C4-2B (cell line): ENCODE measurements around the gene TEX11.

Experiments used
- H3K27ac ChIP-seq: fragments of 450-650 bp; 2 replicates; pipeline ENCODE4 v1.5.1; 2017
- CTCF ChIP-seq: fragments of 450-650 bp; conservative IDR thresholded peaks from 2 replicates; pipeline ENCODE4 v1.5.1; 2017; ENCODE audit warnings: mild to moderate bottlenecking
- ZFX ChIP-seq: fragments of 450-650 bp; IDR thresholded peaks from 2 replicates; pipeline ENCODE4 v1.6.1; 2017

The TEX11 gene

GRCh38 chrX:70485466-70485865, 423.0 kb downstream of the TEX11 start:
- TF ChIP-seq ZFX (no peak), CTCF (no peak)
- H3K27ac ChIP-seq, result peak overlapping the region; percentile 71

- TF ChIP-seq ZFX (no peak), CTCF (no peak)
- H3K27ac ChIP-seq, result no peak overlapping the region
Observed at GRCh38 chrX:70482300-70482699, 426.2 kb downstream of the TEX11 start.

- no peak for TF ChIP-seq ZFX
- no peak for TF ChIP-seq CTCF
- H3K27ac ChIP-seq, result peak overlapping the region; percentile 43; the same call in 1 of the 2 replicates
Observed at GRCh38 chrX:70481471-70482270, 426.8 kb downstream of the TEX11 start.

- peak overlapping the region; percentile 81 for H3K27ac ChIP-seq
- TF ChIP-seq CTCF, result no peak
- no peak for TF ChIP-seq ZFX
Observed at GRCh38 chrX:70480660-70481018, 427.9 kb downstream of the TEX11 start.

GRCh38 chrX:70479922-70480659, 428.4 kb downstream of the TEX11 start:
- no peak for TF ChIP-seq ZFX
- no peak for TF ChIP-seq CTCF
- H3K27ac ChIP-seq, result peak overlapping the region; percentile 81

GRCh38 chrX:70479247-70479921, 429.1 kb downstream of the TEX11 start:
- TF ChIP-seq ZFX, result no peak
- TF ChIP-seq CTCF, result no peak
- peak overlapping the region; percentile 81 for H3K27ac ChIP-seq
